Stimulated activated CD8-positive, alpha-beta memory T cell treated with anti-CD3 and anti-CD28 coated beads, Interleukin-15, amount 100 ng/mL, for 48 hours (primary cell): ENCODE measurements around the gene CORO2B.

Source experiments
- DNase-seq, 2 donors: peaks; one replicate each; pipeline ENCODE4 v3.0.0-alpha.2; 2020; ENCODE audit warnings: low read depth in 2 of 2

The CORO2B gene

DNA sequence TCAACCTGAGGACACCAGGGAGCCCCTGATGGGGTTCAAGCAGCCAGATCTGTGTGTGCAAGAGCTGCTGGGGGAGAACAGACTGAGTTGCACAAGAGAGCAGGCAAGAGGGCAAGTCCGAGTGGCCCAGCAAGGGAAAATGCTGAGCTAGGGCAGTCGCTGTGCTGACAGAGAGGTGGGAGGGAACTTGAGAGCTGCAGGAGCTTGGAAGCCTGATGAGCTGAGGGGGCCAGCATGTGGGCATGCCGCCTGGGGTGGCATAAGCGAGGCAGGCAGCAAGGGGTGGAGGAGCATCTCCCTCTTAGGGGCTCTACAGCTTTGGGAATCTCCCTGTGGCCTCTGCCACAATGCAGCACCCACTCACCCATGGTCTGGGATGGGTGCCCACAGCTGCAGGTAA is 4.7 kb upstream of the CORO2B start:
- no peak for DNase-seq

GRCh38 chr15:68574629-68575028 is 4.2 kb upstream of the CORO2B start:
- DNase-seq: no peak

GRCh38 chr15:68576235-68576892 is 2.4 kb upstream of the CORO2B start:
- DNase-seq: no peak

DNA sequence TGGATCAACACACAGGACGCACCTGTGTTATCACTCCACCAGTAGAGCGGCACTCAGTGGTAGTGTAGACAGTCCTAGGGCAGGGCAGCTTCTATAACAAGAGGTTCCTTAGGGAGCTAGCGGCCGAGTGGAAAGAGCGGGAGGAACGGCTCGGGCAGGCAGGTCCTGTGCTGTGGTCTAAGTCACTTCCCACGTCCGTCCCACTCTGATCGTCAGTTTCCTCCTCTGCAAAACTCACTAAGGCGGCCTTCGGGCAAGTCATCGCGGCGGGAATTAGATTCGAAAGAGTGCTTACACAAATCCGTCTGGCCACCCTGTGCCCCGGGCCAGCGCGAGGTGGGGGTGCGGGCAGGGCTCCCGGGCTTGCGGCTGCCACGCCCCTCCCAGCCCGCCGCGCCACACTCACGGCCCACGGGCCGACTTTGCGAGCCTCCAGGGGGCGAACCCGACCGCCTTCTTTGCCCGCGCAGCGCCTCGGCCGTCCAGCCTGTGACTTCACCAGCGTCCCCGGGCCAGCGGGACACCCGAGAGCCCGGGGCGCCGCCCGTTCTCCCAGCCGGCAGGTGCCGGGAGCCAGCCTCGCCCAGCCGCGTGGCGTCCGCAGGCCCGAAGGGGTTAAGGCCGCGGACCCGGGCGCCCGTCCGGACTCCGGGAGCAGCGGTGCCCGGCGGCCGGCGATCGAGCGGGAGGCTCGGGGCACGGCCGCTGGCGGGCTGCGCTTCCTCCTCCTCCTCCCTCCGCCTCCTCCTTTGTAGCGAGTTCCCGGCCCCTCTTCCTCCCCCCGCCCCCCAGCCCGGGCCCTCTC is 416 bp upstream of the CORO2B start:
- DNase-seq: no peak

DNA sequence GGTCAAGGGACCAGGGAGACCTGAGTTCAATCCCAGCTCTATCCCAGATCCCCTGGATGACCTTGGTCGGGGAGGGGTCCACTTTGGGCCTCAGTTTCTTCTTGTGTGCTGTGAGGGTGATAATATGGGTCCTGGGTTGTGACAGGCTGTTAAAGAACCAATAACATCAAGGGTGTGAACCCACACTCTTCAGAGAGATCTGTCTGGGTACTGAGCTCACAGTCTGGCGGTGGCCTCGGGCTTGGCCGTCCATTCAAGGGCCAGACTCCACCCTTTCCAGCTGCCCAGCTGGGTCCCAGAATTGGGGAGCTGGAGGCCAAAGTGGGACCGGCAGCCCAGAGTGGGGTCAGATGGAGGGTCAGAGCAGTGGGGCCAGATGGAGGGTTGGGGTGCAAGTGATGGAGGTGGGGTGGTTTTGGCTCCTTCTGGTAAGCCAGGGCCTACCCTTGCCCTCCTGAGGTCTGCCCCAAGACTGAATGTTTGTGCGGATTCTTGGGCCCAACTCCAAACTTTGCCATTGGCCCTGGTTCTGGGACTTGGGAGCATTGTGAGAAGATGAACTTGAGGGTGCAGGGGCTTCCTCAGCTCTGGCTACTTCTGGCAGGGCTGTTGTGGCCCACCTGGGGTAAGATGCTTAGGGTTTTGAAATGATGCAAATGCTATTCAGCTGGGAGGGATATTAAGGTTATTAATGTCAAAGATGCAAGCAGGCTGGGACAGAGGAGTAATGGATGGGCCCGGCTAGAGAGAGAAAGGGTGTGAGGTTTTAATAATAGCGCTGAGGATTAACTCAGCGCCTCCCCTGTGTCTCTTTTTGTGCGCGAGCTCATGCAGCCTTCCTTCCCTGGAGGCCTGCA is 1.5 kb downstream of the CORO2B start:
- no peak for DNase-seq

GRCh38 chr15:68580883-68581155 is 2.0 kb downstream of the CORO2B start:
- no peak for DNase-seq

GRCh38 chr15:68581725-68582124 is 2.9 kb downstream of the CORO2B start:
- no peak for DNase-seq

- DNase-seq: no peak
Observed at GRCh38 chr15:68582236-68582635, 3.4 kb downstream of the CORO2B start.

- DNase-seq: no peak
Observed at GRCh38 chr15:68582864-68583263, 4.1 kb downstream of the CORO2B start.

DNA sequence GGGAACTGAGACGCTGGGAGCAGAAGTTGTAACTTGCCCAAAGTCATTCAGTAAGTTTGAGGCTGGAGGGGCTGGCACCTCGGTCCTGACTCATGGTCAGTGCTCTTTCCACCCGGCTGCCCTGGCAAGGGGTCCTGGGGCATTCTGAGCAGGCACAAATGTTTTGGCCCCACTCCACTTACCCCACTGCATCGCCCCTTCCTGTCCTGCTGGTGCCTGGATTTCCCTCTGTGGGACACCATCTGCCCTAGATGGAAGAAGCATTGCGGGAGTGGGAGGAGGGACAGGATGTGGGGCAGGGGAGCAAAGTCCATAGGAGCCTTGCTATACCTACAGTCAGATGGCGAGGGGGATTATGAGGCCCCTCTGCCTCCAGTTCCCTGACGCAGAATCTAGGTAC is 4.5 kb downstream of the CORO2B start:
- DNase-seq: no peak

GRCh38 chr15:68583936-68584755 is 5.4 kb downstream of the CORO2B start:
- no peak for DNase-seq

DNA sequence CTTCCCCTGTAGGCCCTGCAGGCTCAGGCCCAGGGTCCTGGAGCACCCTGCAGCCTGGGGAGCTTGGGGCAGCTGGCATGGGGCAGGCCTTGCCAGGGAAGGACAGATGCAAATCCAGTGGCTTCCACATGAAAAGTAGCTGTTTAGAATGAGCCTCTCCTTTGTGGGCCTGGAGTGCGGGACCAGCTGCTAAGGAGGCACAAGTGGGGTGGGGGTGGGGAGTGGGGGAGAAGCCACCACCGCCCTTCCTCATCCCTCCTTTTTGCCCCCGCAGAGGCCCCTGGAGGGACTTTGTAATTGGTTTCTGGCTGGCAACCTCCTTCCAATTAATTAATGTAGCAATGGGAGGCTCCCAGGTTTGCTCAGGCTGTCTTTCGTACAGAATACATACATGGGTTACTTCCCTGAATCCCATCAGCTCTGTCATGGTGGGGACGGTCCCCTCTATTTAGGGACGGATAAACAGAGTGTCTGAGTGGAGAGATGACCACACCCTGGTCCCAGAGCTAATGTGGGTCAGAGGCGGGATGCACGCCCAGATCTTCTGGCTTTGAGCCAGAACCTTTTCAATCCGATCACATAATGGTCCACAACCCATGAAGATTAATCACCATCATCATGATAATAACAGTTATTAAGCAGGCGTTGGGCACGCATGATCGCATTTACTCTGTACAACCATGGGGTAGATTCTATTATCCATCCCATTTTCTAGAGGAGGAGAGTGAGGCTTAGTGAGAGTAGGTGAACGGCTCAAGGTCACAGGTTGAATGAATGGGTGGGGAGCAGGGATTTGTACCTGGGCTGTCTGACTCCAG is 6.2 kb downstream of the CORO2B start:
- DNase-seq: no peak

DNA sequence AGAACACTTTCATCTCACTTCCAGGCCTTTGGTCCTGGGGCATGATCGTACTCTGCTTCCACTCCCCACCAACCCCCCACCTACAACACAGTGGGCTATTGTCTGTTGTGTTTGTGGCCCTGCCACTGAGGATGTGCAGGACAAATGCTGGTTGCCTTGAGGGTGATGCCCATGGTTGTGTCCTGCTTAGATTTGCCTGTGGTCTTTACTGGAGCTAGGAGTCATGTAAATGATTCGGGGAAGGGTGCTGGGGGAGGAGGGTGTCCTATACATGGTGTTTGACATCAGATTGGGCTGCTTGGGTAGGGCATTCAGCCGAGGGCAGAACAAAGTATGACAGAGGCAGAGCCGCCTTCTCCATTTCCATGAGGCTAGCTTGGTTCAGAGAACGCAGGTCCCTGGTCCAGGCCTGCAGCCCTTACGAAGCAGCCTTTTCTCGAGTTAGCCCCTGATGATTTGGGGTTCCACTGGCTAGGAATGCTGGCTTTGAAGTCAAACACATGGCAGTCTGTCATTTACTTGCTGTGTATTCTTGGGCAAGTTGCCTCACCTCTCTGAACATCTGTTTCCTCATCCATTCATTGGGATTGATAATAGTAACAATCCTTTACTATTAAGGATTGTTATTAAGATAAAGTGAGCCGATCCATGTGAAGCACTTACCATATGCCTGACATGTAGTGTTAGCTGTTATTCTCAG is 6.9 kb downstream of the CORO2B start:
- no peak for DNase-seq

DNA sequence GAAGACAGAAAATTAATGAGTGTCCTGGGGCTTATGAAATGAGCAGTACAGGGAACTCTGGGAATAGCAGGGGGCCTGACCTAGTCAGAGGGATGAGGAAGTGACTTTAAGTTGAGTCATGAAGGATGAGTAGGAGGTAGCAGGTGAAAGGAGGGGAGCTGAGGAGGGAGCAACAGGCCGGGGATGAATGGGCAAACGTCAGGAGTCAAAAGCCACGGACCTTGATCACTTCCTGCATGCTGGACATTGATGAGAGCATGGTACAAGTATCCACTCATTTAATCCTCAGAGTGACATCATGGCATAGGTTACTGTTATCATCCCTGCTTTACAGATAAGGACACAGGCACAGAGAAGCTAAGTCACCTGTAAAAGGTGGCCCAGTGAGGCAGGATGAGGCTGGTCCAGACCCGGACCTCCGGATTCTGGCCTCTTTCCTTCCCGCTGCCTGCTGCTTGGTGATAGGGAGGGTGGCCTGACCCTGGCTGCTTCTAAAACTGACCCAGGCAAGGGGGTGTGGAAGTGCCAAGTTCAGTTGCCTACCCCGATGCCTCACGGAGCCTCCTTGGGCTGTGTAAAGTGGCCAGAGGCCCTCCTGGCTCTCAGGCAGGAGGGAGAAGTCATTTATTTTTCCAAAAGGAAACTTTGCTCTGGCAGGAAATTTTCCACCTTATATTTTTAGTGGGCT is 7.6 kb downstream of the CORO2B start:
- no peak for DNase-seq

GRCh38 chr15:68587769-68588385 is 9.1 kb downstream of the CORO2B start:
- no peak for DNase-seq

- DNase-seq: no peak
Observed at GRCh38 chr15:68589053-68589452, 10.3 kb downstream of the CORO2B start.

DNA sequence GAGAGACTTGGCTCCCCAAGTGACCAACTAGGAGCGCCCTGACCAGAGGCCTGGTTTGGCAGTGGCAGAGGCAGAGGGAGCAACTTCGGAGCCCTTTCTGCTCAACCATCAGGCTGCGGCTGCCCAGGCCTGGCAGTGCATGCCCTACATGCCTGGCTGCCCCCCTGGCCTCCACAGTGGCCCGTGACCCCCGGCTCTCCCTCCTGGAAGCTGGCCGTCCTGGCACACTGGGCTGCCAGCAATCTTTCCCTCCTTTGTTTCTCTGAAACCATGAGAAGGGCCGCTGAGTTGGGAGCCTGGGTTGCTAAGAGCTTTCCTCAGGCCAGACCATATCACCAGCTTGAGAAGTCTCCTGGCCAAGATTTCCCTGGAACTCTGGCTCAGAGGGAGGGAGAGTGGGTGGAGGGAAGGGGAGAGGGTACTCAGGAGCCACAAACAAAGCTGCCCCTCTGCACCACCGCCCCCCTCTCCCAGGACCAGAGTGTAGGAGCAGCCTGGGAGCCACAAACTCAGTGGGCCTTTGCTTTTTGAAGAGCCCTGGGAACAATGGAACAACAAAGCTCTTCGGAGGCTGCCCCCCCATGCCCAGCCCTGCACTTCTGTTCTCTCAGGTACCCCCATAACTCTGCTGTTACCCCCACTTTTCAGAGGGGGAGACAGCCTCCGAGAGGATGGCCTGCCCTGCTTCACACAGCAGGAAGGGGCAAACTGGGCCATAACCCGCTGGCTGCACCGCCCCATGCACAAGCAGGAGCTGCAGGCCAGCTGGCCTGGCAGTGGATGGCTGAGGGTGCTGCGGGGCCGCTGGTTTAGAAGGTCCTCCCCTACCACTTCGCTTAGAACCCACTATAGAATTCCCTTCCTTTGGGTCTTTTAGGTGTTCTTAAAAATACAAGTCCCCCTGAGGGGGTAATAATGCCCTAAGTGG is 11.3 kb downstream of the CORO2B start:
- no peak for DNase-seq

GRCh38 chr15:68590721-68591389 is 12.1 kb downstream of the CORO2B start:
- no peak for DNase-seq
